Panc1 (cell line): ENCODE results near the gene SIGLEC5. TPM values are rescaled to one million over a fixed set of nuclear protein-coding genes. Genes with fewer than 3 reads are reported as not detected.

Source experiments
- ATAC-seq: fragments of 200-7000 bp; cut with Tn5 transposase; 2 replicates; pipeline ENCODE4 v1.9.1; 2020; ENCODE audit warnings: mild to moderate bottlenecking, moderate library complexity
- BruUV-seq: library from RNA; stranded (reverse); fragments of 400-500 nt; replicated peaks from 2 replicates; lab custom pipeline; 2021; lab: Mats Ljungman, UMichigan
- CTCF ChIA-PET: fragments of 300-600 bp; sonication (Branson Sonifier 250); formaldehyde crosslinking; loops from one replicate; lab custom pipeline; 2022; ENCODE audit warnings: antibody characterized with exemption; lab: Charles Lee
- POLR2A ChIA-PET: fragments of 300-600 bp; sonication (Branson Sonifier 250); formaldehyde crosslinking; loops from one replicate; lab custom pipeline; 2022; ENCODE audit warnings: antibody characterized with exemption; lab: Charles Lee
- DNase-seq: peaks from one replicate; pipeline ENCODE4 v3.0.0-alpha.2; 2010; ENCODE audit warnings: low read depth, low spot score
- H3K27ac ChIP-seq: 2 replicates; pipeline ENCODE4 v1.5.1; 2011; ENCODE audit warnings: mild to moderate bottlenecking, low read length, inconsistent platforms
- H3K27me3 ChIP-seq: fragments of 200-500 bp; sonication (Bioruptor generic); 2 replicates; pipeline ENCODE4 v1.6.0; 2014; ENCODE audit warnings: low read length, inconsistent platforms; ENCODE audit not compliant: control insufficient read depth, insufficient read depth
- H3K36me3 ChIP-seq: fragments of 200-500 bp; sonication (Bioruptor generic); 2 replicates; pipeline ENCODE4 v1.5.1; 2014; ENCODE audit warnings: inconsistent platforms, mild to moderate bottlenecking, low read length, moderate library complexity; ENCODE audit not compliant: control insufficient read depth, insufficient read depth
- H3K4me1 ChIP-seq: 2 replicates; pipeline ENCODE4 v1.5.1; 2011; ENCODE audit warnings: inconsistent platforms, mild to moderate bottlenecking, low read length, moderate library complexity; ENCODE audit not compliant: control insufficient read depth, insufficient read depth
- H3K4me3 ChIP-seq, 2 experiments: 2 replicates each; pipeline ENCODE4 v1.5.1; 2011 to 2012; ENCODE audit warnings: low read depth in 2 of 2, low read length in 2 of 2, mild to moderate bottlenecking in 2 of 2, inconsistent platforms in 1 of 2, moderate library complexity in 1 of 2
- H3K9me3 ChIP-seq: fragments of 200-500 bp; sonication (Bioruptor generic); 2 replicates; pipeline ENCODE4 v1.5.1; 2014; ENCODE audit warnings: low read depth, mild to moderate bottlenecking, inconsistent platforms, low read length, moderate library complexity; ENCODE audit not compliant: control insufficient read depth, insufficient read depth
- POLR2AphosphoS5 ChIP-seq: IDR thresholded peaks from 2 replicates; pipeline ENCODE4 v1.6.1; 2012; ENCODE audit warnings: mild to moderate bottlenecking, low read depth, low read length, moderate library complexity
- REST ChIP-seq, 2 experiments: IDR thresholded peaks; 2 replicates each; pipeline ENCODE4 v1.6.1; 2011 to 2012; ENCODE audit warnings: low read depth in 2 of 2, control low read depth in 1 of 2, low read length in 1 of 2, mild to moderate bottlenecking in 1 of 2, moderate library complexity in 1 of 2; ENCODE audit not compliant: insufficient read depth in 1 of 2
- SIN3A ChIP-seq: IDR thresholded peaks from 2 replicates; pipeline ENCODE4 v1.6.1; 2012; ENCODE audit warnings: low read depth, mild to moderate bottlenecking, low read length, moderate library complexity, borderline replicate concordance; ENCODE audit not compliant: insufficient read depth
- TCF7L2 ChIP-seq: IDR thresholded peaks from 2 replicates; pipeline ENCODE4 v1.6.1; 2011; ENCODE audit warnings: mild to moderate bottlenecking, low read depth, low read length, inconsistent platforms
- in situ Hi-C: cut with HindIII; loops from 2 replicates; pipeline ENCODE4 v1.10.0; 2016; ENCODE audit warnings: low sequenced_read_pairs, low pct_unique_long_range_greater_than_20kb
- intact Hi-C: fragments of 100-400 bp; cut with micrococcal nuclease; formaldehyde crosslinking; loops from one replicate; pipeline ENCODE4 v1.10.0; 2022; ENCODE audit not compliant: unreplicated experiment
- total RNA-seq: library from RNA; stranded (reverse); gene quantifications from one replicate; pipeline ENCODE4 v1.2.1, GENCODE V29; 2021; ENCODE audit not compliant: unreplicated experiment
- TF ChIP-seq, protein P1 (sequence below): fragments of 450-650 bp; IDR thresholded peaks from 2 replicates; pipeline ENCODE4 v1.5.1; 2017; ENCODE audit warnings: mild to moderate bottlenecking

SIGLEC5 gene
- total RNA-seq, 1 experiment from 2014 or later: not detected

- in situ Hi-C loops: no loop called here
- ChIA-PET CTCF (no interaction called here), POLR2A (no interaction called here)
- H3K4me1 ChIP-seq: no peaks in the 10 kb centered on the region
- no peaks in the 10 kb centered on the region for H3K9me3 ChIP-seq
- H3K27me3 ChIP-seq: peaks cover 10% of the 10 kb centered on the region
- no peak overlapping the region for H3K4me3 ChIP-seq
- TF ChIP-seq REST (IDR thresholded peaks at IDR 0.05; ENCODE audit: insufficient read depth in 1 of 2, low read depth in 2 of 2, low read length in 1 of 2) (no peak), SIN3A (no peak), TCF7L2 (no peak), POLR2AphosphoS5 (no peak)
- TF ChIP-seq, protein P1, sequence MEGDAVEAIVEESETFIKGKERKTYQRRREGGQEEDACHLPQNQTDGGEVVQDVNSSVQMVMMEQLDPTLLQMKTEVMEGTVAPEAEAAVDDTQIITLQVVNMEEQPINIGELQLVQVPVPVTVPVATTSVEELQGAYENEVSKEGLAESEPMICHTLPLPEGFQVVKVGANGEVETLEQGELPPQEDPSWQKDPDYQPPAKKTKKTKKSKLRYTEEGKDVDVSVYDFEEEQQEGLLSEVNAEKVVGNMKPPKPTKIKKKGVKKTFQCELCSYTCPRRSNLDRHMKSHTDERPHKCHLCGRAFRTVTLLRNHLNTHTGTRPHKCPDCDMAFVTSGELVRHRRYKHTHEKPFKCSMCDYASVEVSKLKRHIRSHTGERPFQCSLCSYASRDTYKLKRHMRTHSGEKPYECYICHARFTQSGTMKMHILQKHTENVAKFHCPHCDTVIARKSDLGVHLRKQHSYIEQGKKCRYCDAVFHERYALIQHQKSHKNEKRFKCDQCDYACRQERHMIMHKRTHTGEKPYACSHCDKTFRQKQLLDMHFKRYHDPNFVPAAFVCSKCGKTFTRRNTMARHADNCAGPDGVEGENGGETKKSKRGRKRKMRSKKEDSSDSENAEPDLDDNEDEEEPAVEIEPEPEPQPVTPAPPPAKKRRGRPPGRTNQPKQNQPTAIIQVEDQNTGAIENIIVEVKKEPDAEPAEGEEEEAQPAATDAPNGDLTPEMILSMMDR: no peak
- no peak for ATAC-seq
- no peaks in the 10 kb centered on the region for H3K36me3 ChIP-seq
- intact Hi-C loops: no loop called here
- no peak for DNase-seq
- no TSS peak for BruUV-seq
- no peak overlapping the region for H3K27ac ChIP-seq
Observed at GRCh38 chr19:51641648-51642047, 11.4 kb upstream of the SIGLEC5 start.

DNA sequence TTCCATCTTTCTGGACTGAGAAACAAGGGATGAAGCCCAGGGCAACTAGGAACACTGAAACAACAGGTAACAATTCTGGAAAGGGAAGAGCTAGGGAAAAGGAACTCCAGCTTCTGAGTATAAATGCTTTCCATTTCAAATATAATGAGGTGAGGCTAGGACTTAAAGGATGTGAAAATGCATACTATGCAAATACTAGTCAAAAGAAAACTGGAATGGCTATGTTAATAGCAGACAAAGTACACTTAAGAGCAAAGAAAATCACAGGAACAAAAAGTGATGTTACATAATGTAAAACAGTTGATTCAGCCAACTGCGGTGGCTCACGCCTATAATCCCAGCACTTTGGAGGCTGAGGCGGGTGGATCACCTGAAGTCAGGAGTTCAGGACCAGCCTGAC lies 10.2 kb upstream of the SIGLEC5 start:
- no peaks in the 10 kb centered on the region for H3K36me3 ChIP-seq
- TF ChIP-seq TCF7L2 (no peak), REST (IDR thresholded peaks at IDR 0.05; ENCODE audit: insufficient read depth in 1 of 2, low read depth in 2 of 2, low read length in 1 of 2) (no peak), SIN3A (no peak), POLR2AphosphoS5 (no peak)
- TF ChIP-seq, protein P1: no peak
- in situ Hi-C loops: no loop called here
- ATAC-seq (no peak), DNase-seq (no peak)
- POLR2A ChIA-PET: no interaction called here
- CTCF ChIA-PET: no interaction called here
- BruUV-seq: no TSS peak
- H3K27me3 ChIP-seq: peaks cover 10% of the 10 kb centered on the region
- H3K4me3 ChIP-seq: no peak overlapping the region
- no peaks in the 10 kb centered on the region for H3K9me3 ChIP-seq
- H3K27ac ChIP-seq: no peak overlapping the region
- intact Hi-C loops: no loop called here
- H3K4me1 ChIP-seq: no peaks in the 10 kb centered on the region
